Heart left ventricle (tissue), 13 donors: Measurements from ENCODE around the gene ERF.

ENCODE experiments used
- CTCF ChIP-seq, 12 donors: fragments of 200-600 bp; sonication (generic) in 4 of 12; IDR thresholded peaks; one replicate each; pipeline versions ENCODE4 v1.5.0 to v1.8.0; 2018 to 2022; ENCODE audit warnings: antibody characterized with exemption in 12 of 12, mild to moderate bottlenecking in 5 of 12
- POLR2A ChIP-seq, 2 donors: fragments of 450-650 bp; IDR thresholded peaks; one replicate each; pipeline ENCODE4 v1.6.1; 2017; ENCODE audit warnings: antibody characterized with exemption in 2 of 2, mild to moderate bottlenecking in 2 of 2, moderate library complexity in 2 of 2
- donor health status: ischemic (EF 13 %, LVEDD 7.1; RV severe dilation, severe dysfunction).
- donor health status: DM: no; HTN: yes; CAD: no.
- donor health status: DM: no; HTN: no; CAD: no.
- donor health status: ischemic (EF 25% LVEDD 6.9; RV normal size, moderate dysfunction).
- donor health status: ischemic (EF 25% LVEDD 5.7; RV mildly dilated, moderate dysfunction).
- donor health status: ischemic (EF 35%, LVEDD 5.7; RV mildly dilated, moderate dysfunction).
- donor health status: nonischemic (EF 11% LVEDD 7.7; RV severe dilation, severe dysfunction).
- donor health status: DM: yes; HTN: yes; CAD: no.
- donor health status: PGD.
- donor health status: ischemic (EF 29% LVEDD 5.4; RV normal size, mild dysfunction).
- donor health status: nonischemic (EF 23%, LVEDD 6.1; RV moderate dilation, normal function).

DNA sequence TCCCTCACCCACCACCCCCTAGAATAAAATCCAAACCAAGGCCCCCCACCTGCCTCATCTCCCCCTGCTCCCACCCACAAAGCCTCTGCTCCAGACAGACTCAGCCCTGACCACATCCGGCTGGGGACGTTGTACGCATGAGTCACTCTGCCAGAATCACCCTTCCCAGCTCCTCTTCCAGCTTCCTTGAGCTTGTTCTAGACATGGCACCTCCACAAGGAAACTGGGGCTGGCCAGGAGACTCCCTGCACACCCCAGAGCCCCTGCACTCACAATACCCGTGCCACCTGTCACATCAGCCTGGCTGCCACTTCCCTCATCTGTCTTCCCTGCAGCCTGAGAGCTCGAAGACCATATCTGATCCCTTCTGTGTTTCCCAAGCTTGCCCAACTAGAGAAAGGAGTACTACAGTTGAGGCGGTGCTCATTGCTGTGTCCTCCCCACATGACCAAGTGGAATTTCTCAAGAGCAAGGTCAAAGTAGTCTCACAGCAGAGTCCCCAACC is 47.1 kb downstream of the ERF start:
- no peak for TF ChIP-seq CTCF (IDR thresholded peaks at IDR 0.05)
- no peak for TF ChIP-seq POLR2A (IDR thresholded peaks at IDR 0.05)
